Measurements from ENCODE around the gene NOS3. TPM values are rescaled to one million over a fixed set of nuclear protein-coding genes. Genes with fewer than 3 reads are reported as not detected.

NOS3 gene
- total and polyA plus RNA-seq, 2 of the 13 experiments (the other 11 are each of a cell fraction or from before 2014, with no cell fraction given), result 3.7 to 7.5 TPM

DNA sequence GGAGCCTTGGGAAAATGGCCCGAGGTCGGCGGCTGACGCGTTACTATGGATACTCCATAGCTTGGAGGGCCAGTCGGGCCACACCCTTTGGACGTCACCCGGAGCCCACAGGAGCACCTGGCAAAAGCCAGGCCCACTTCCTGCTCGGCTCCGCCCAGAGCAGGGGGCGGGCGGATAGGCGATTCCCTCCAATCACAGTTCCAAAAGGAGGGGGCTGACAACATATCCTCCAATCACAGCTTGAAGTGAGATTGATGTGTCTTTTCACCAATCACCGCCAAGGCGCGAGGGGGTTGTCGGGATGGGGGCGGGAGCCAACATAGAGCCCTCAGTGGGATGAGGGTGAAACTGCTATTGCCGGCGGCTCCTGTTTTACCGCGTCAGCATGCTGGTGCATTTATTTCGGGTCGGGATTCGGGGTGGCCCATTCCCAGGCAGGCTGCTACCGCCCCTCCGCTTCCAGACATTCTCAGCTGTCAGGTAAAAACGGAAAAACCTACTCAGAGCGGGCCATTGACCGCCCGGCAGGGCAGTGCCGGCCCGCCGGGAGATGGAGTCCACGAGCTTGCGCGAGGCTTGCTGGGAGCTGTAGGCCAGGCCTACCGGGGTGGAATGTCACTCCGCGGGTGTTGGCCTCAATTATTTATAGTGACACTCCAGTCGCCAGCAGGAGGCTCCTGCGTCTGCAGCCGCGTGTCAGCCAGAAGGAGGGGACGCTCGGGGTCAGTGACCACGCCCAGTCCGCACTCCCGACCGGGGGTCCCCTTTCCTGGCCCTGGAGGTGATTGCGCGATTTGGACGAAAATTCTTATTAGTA, 37.5 kb downstream of the NOS3 start, which contains the start of gene ABCB8 (continued):
- no peak for TF ChIP-seq MAFG (CRISPR knock-in tag; IDR thresholded peaks at IDR 0.05)
- no peak for TF ChIP-seq TSC22D2 (CRISPR knock-in tag; IDR thresholded peaks at IDR 0.05; ENCODE audit: borderline replicate concordance)
- no peak for TF ChIP-seq ZNF562 (CRISPR knock-in tag; IDR thresholded peaks at IDR 0.05; ENCODE audit: borderline replicate concordance)
- TF ChIP-seq ZNF567 (CRISPR knock-in tag; IDR thresholded peaks at IDR 0.05; ENCODE audit: borderline replicate concordance), result no peak
- TF ChIP-seq, protein P1, sequence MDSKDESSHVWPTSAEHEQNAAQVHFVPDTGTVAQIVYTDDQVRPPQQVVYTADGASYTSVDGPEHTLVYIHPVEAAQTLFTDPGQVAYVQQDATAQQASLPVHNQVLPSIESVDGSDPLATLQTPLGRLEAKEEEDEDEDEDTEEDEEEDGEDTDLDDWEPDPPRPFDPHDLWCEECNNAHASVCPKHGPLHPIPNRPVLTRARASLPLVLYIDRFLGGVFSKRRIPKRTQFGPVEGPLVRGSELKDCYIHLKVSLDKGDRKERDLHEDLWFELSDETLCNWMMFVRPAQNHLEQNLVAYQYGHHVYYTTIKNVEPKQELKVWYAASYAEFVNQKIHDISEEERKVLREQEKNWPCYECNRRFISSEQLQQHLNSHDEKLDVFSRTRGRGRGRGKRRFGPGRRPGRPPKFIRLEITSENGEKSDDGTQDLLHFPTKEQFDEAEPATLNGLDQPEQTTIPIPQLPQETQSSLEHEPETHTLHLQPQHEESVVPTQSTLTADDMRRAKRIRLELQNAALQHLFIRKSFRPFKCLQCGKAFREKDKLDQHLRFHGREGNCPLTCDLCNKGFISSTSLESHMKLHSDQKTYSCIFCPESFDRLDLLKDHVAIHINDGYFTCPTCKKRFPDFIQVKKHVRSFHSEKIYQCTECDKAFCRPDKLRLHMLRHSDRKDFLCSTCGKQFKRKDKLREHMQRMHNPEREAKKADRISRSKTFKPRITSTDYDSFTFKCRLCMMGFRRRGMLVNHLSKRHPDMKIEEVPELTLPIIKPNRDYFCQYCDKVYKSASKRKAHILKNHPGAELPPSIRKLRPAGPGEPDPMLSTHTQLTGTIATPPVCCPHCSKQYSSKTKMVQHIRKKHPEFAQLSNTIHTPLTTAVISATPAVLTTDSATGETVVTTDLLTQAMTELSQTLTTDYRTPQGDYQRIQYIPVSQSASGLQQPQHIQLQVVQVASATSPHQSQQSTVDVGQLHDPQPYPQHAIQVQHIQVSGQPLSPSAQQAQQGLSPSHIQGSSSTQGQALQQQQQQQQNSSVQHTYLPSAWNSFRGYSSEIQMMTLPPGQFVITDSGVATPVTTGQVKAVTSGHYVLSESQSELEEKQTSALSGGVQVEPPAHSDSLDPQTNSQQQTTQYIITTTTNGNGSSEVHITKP (CRISPR knock-in tag; IDR thresholded peaks at IDR 0.05; ENCODE audit: low read depth), result peak; percentile 55; the same call in 1 of the 2 replicates
- TF ChIP-seq ATAD3A (CRISPR knock-in tag; IDR thresholded peaks at IDR 0.05), result no peak
- TF ChIP-seq, protein P2, sequence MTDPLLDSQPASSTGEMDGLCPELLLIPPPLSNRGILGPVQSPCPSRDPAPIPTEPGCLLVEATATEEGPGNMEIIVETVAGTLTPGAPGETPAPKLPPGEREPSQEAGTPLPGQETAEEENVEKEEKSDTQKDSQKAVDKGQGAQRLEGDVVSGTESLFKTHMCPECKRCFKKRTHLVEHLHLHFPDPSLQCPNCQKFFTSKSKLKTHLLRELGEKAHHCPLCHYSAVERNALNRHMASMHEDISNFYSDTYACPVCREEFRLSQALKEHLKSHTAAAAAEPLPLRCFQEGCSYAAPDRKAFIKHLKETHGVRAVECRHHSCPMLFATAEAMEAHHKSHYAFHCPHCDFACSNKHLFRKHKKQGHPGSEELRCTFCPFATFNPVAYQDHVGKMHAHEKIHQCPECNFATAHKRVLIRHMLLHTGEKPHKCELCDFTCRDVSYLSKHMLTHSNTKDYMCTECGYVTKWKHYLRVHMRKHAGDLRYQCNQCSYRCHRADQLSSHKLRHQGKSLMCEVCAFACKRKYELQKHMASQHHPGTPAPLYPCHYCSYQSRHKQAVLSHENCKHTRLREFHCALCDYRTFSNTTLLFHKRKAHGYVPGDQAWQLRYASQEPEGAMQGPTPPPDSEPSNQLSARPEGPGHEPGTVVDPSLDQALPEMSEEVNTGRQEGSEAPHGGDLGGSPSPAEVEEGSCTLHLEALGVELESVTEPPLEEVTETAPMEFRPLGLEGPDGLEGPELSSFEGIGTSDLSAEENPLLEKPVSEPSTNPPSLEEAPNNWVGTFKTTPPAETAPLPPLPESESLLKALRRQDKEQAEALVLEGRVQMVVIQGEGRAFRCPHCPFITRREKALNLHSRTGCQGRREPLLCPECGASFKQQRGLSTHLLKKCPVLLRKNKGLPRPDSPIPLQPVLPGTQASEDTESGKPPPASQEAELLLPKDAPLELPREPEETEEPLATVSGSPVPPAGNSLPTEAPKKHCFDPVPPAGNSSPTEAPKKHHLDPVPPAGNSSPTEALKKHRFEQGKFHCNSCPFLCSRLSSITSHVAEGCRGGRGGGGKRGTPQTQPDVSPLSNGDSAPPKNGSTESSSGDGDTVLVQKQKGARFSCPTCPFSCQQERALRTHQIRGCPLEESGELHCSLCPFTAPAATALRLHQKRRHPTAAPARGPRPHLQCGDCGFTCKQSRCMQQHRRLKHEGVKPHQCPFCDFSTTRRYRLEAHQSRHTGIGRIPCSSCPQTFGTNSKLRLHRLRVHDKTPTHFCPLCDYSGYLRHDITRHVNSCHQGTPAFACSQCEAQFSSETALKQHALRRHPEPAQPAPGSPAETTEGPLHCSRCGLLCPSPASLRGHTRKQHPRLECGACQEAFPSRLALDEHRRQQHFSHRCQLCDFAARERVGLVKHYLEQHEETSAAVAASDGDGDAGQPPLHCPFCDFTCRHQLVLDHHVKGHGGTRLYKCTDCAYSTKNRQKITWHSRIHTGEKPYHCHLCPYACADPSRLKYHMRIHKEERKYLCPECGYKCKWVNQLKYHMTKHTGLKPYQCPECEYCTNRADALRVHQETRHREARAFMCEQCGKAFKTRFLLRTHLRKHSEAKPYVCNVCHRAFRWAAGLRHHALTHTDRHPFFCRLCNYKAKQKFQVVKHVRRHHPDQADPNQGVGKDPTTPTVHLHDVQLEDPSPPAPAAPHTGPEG (CRISPR knock-in tag; IDR thresholded peaks at IDR 0.05), result no peak
- TF ChIP-seq PRMT3 (CRISPR knock-in tag; IDR thresholded peaks at IDR 0.05; ENCODE audit: borderline replicate concordance, low read depth), result no peak
- TF ChIP-seq SP4 (CRISPR knock-in tag; IDR thresholded peaks at IDR 0.05), result peak; percentile 85
- no peak for TF ChIP-seq ZNF557 (CRISPR knock-in tag; IDR thresholded peaks at IDR 0.05)
- TF ChIP-seq ZZZ3 (CRISPR knock-in tag; IDR thresholded peaks at IDR 0.05; ENCODE audit: borderline replicate concordance), result peak; percentile 66; the same call in 1 of the 2 replicates
- TF ChIP-seq, protein P3, sequence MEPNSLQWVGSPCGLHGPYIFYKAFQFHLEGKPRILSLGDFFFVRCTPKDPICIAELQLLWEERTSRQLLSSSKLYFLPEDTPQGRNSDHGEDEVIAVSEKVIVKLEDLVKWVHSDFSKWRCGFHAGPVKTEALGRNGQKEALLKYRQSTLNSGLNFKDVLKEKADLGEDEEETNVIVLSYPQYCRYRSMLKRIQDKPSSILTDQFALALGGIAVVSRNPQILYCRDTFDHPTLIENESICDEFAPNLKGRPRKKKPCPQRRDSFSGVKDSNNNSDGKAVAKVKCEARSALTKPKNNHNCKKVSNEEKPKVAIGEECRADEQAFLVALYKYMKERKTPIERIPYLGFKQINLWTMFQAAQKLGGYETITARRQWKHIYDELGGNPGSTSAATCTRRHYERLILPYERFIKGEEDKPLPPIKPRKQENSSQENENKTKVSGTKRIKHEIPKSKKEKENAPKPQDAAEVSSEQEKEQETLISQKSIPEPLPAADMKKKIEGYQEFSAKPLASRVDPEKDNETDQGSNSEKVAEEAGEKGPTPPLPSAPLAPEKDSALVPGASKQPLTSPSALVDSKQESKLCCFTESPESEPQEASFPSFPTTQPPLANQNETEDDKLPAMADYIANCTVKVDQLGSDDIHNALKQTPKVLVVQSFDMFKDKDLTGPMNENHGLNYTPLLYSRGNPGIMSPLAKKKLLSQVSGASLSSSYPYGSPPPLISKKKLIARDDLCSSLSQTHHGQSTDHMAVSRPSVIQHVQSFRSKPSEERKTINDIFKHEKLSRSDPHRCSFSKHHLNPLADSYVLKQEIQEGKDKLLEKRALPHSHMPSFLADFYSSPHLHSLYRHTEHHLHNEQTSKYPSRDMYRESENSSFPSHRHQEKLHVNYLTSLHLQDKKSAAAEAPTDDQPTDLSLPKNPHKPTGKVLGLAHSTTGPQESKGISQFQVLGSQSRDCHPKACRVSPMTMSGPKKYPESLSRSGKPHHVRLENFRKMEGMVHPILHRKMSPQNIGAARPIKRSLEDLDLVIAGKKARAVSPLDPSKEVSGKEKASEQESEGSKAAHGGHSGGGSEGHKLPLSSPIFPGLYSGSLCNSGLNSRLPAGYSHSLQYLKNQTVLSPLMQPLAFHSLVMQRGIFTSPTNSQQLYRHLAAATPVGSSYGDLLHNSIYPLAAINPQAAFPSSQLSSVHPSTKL (CRISPR knock-in tag; IDR thresholded peaks at IDR 0.05), result no peak; the same call in 1 of the 2 replicates
- TF ChIP-seq HNRNPH1 (optimal IDR thresholded peaks at IDR 0.05; ENCODE audit: low read depth, low read length), result no peak
- TF ChIP-seq MIER2 (CRISPR knock-in tag; IDR thresholded peaks at IDR 0.05), result no peak
- TF ChIP-seq SMAD9 (CRISPR knock-in tag; IDR thresholded peaks at IDR 0.05), result no peak
- TF ChIP-seq ERF (CRISPR knock-in tag; IDR thresholded peaks at IDR 0.05), result no peak
